ENCODE measurements around the gene CHMP1A.

CHMP1A gene

DNA sequence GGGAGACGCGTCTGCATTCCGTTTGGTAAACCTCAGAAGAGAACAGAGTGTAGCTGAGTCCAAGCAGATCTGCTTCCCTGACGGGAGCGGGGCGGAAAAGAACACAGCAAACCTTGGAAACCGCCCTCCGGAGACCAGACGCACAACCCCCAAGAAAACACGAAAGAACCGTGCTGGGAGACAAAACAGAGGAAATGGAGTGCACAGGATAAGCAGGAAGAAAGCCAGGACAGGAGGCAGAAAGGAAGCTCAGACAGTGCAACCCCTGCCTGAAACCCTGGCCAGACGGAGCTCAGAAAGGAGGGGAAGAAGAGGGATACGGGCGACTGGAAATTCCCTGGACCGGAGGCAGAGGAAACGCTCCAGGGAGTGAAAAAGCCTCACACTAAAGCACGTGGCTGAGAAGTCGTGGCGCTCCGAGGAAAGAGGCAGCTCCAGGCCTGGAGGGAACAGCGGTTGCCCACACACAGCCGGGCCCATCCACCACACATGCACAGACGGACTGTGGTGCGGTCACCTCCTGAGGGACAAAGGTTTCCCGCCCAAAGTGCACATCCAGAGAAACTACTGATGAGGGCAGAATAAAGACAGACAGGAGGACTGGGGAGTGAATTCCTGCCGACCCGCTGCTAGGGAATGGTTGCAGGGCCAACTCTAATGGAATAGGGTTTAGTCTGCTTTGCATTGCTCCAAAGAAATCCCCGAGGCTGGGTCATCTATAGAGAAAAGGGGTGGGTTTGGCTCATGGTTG is 33.8 kb downstream of the CHMP1A start:
- DNase-seq (ENCODE audit: low spot score), result no peak

DNA sequence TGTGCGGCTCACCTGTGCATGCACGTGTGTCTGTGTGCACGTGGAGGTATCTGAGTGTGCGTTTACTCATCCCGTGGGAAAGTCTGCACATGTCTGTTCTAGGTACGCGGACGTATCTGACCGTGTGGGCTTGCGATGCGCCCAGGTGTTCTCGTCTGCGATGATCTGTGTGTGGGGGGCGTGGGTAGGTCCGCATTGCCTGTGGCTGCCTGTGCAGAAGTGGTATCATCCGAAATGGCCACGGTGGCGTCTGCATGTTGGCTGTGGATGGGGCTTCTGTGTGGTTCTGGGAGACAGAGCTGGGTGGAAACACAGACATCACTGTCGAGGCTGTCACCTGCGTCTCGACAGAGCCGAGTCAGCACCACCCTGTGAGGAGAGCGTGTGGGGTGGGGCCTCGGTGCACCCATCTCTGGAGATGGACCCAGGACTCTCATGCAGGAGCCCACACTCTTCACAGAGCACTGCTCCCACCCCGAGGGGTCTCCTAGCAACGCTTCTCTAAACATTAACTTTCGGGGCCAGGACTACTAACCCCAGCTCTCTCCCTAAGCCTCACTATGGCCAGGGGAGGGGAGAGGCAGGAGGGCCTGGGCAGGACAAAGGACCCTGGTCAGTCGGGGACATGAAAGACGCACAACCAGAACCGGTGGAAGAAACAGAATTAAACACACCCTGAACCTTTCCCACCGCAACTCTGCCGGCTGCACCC is 35.7 kb downstream of the CHMP1A start:
- DNase-seq (ENCODE audit: low spot score), result no peak

DNA sequence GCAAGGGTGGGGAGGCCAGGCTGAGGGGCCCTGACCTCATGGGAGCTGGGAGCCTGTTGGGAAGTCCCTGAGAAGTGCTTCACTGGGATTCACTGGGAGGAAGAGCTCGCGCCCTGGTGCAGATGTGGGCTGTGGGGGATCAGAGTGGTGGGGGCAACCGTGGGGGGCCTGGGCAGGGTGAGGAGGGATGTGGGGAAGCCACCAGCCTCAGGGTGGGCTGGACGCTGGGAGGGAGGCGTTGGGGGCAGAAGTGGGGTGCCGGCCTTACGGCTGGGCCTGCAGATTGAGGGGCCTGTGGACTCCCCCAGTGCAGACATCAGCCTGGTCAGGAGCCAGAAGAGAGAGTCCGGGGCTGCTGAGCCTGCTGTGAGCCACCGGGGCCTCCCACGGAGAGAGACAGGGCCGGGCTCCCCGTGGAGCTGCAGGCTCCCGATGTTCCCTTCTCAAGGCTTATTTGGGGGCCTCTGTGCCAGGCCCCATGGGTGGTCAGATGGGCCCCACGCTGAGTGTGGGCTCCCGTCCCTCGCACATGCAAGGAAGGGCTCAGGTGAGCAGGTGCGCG is 36.3 kb downstream of the CHMP1A start:
- no peak for DNase-seq (ENCODE audit: low spot score)

DNA sequence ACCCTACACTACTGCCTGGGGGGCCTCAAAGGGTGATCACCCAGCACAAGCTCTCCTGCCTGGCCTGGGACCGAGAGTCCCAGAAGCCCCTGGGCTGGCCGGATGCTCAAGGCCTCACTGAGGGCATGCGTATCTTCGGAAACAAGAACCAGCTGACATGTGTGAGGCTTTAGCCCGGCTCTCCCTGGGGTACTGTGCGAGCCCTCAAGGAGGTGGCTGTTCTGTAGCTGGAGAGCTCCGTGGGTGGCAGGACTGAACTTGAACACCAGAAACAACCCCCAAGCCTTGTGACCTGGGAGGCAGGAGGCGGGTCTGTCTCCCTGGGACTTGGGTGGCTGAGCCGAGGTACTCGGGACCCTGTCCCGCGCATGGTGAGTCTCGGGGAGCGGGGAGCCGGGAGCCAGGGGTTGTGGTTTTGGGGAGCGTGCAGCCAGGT is 37.1 kb downstream of the CHMP1A start:
- DNase-seq (ENCODE audit: low spot score), result no peak

DNA sequence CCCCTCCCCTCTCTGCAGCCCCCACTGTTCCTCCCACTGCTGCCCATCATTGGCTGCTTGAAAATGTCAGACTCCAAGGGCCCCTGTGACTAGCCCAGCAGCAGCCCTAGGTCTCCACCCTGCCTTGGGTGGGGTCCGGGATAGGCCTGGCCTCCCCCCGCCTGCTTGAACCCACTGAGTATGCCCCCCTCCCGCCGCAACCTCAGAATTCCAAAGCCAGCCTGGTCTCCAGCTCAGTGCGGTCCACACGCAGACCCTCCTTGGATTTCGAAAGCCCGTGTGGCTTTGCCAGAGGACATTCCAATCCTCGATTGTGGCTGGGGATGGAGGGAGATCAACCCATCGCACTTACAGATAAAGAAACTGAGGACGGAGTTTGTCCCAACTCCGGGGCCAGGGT is 37.7 kb downstream of the CHMP1A start:
- DNase-seq (ENCODE audit: low spot score), result no peak

DNA sequence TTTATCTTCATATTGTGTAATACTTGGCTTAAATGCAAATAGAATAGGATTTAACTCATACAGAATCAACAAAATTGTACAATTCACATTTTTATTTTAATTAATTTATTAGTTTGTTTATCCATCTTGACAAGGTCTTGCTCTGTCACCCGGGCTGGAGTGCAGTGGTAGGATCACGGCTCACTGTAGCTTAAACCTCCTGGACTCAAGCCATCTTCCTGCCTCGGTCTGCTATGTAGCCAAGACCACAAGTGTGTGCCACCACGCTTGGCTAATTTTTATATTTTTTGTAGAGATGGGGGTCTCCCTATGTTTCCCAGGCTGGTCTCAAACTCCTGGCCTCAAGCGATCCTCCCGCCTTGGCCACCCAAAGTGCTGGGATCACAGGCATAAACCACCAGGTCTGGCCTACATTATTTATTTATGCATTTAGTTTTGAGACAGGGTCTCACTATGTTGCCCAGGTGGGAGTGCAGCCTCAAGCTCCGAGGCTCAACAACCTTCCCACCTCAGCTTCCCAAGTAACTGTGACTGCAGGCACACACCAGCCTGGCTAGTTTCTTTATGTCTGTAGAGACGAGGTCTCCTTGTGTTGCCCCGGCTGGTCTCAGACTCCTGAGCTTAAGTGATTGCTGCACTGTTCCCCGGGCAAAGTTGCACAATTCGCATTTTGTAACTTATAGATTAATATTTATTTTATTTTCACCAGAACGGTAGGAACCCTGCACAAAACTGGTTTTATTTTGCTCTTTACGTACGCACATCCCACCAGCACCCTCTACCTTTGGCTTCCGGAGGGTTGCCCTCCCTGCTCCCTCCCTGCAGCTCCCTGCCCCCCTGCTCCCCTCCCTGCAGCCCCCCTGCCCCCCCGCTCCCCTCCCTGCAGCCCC is 39.2 kb downstream of the CHMP1A start:
- DNase-seq (ENCODE audit: low spot score), result no peak

DNA sequence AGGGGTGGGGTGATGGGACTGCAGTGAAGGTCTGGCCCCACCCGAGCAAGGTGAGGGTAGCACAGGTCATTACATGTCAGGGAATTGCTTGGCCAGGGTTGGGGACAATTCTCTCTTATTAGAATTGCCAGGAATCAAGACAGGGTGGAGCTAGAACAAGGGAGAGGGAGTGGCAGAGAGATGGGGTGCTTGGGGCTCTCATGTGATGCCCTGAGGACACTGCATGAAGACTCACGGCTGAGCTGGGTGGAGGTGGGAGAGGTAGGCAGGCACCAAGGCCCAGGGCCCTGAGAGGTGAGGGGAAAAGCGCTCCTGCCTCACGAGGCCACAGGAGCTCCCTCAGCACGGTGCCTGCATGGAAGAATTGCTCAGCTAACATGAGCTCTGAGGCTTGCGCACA is 40.5 kb downstream of the CHMP1A start:
- DNase-seq (ENCODE audit: low spot score), result no peak

DNA sequence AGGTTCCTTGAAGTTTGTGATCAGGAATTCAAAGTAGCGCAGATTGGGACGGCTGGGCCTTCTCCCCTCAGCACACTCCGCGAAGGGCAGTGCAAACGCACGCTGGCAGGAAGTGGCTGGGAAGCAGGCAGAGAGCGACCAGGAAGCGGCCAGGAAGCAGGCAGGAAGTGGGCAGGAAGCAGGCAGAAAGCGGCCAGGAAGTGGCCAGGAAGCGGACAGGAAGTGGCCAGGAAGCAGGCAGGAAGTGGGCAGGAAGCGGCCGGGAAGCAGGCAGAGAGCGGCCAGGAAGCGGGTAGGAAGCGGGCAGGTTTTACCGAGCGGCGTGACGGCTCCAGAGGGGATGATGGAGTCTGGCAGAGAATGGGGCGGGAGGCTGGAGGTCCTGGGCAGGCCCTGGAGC is 40.9 kb downstream of the CHMP1A start:
- DNase-seq (ENCODE audit: low spot score), result no peak

DNA sequence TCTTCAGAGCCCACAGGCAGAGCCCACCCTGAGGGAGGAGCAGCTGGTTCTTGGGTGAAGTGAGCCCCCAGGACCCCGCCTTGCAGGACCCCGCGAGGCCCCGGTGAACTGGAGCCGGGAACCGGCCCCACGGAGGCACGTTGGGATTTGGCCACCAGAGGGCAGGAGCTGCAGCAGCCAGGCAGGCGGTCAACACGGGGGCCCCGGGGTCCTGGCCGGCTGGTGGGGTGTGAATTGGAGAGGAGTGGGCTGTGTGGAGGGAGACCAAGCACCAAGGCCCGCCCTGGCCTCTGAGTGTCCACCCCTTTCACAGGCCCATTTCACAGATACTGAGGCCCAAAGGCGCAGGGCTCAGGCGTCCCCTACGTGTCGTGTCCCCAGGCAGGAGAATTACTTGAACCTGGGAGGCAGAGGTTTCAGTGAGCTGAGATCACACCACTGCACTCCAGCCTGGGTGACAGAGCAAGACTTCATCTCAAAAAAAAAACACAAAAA is 41.9 kb downstream of the CHMP1A start:
- DNase-seq (ENCODE audit: low spot score), result peak; percentile 22

DNA sequence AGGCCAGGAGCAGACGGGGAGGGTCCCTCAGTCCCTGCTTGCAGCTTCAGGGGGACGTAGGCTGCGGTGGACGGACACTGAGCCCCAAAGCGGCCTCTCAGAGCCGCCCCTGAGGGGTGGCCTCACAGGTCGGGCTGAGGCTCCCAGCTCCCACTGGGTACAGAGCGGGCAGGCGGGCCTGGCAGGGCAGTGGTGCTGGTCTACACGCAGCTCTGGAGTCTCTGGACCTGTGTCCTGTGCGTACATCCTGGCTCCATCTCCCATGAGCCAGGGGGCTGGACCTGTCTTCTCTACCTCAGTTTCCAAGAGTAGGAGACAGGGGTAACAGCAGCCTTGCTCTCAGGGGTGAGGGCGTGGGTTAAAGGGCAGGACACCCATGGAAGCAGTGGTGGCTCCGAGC is 42.3 kb downstream of the CHMP1A start:
- DNase-seq (ENCODE audit: low spot score), result no peak

DNA sequence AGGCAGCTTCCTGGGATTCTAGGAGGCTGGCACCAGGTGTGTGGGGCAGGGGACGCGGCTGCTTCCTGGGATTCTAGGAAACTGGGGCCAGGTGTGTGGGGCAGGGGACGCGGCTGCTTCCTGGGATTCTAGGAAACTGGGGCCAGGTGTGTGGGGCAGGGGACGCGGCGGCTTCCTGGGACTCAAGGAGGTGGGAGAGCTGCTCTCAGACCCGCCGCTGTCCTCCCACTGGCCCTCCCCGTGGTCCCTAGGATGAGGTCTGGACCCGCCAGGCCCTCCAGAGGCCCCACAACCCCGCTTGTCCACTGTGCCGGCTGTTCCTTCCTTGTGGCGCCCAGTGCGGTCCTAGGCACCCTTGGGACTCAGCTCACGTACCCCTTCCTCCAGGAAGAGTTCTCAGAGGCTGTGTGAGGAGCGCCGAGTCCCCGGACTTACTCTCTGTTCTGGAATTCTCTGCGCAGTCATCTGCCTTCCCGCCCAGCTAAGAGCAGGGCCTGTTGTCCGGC is 43.5 kb downstream of the CHMP1A start:
- DNase-seq (ENCODE audit: low spot score), result no peak

DNA sequence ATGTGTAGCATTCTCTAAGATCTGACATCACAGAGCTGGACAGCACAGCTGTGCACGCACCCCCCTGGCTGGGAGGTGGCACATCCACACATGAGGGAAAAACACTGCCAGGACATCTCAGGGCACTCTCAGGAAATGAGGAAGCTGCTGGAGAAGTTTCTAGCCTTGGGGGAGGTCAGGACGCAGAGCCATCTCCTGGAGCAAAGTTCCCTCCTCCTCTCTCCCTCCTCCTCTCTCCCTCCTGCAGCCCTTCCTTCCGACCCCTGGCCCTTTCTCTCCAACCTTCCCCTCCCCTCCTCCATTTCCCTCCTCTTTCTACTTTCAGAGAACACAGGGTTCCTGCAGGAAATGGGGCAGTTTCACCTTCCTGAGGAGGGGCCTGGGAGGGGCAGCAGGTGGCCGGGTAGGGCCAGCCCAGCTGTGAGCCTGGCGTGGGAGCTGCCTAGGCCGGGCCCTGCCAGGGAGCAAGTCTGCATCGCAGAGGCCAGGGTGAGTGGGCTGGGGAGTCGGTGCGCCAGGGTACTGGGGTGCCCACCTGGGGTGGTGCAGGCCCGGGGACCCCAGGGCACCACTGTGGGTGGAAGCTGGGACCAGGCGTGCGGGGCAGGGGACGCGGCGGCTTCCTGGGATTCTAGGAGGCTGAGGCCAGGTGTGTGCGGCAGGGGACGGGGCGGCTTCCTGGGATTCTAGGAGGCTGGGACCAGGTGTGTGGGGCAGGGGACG is 44.1 kb downstream of the CHMP1A start, which contains the start of gene DPEP1:
Gene DPEP1, plus strand, starts transcription at position 412 of the 723 bp plus-strand sequence. CDS start 16,769 bp downstream, outside the sequence.
- no peak for DNase-seq (ENCODE audit: low spot score)

DNA sequence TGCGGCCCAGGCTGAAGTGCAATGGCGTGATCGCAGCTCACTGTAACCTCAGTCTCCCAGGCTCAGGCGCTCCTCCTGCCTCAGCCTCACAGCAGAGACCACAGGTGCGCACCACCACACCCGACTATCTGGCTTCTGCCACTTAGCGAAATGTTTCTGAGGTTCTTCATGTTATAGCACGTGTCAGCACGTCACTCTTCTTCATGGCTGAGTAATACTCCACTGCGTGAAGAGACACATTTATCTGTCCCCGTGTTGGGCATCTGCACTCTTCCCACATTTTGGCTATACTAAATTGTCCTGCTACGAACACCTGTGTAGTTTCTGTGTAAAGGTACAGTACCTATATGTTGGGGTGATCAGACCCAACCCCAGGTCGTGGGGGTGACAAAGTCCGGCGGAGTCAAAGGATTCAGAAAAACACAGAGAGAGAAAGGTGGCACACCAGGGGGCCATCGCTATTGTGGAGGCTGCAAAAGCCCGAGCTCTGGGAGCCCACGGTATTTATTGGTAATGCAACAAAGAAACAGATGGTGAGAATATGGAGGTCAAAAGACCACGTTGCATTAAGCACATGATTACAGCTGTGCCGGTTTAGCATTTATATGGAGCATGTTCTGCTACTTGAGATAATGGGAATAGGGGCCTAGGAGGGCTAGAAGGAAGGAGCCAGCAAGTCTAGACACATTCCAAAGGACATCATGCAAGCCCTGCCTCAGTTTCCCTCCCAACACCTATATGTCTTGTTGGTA is 44.9 kb downstream of the CHMP1A start:
- no peak for DNase-seq (ENCODE audit: low spot score)

DNA sequence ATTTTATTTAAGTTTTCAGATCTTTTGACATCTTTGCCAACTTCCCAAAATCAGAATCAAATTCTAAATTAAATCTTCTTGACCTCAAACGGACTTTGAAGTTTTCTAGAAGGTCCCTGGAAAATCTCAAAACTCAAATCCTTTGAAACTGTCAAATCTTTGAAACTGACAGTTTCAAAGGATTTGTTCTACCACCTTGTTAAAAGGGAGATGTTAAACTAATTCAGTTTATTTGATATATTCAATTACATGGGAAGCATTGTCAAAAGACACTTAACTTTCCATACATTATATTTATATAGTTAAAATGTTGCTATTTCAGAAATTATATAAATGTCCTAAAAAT is 47.4 kb downstream of the CHMP1A start:
- no peak for DNase-seq (ENCODE audit: low spot score)

DNA sequence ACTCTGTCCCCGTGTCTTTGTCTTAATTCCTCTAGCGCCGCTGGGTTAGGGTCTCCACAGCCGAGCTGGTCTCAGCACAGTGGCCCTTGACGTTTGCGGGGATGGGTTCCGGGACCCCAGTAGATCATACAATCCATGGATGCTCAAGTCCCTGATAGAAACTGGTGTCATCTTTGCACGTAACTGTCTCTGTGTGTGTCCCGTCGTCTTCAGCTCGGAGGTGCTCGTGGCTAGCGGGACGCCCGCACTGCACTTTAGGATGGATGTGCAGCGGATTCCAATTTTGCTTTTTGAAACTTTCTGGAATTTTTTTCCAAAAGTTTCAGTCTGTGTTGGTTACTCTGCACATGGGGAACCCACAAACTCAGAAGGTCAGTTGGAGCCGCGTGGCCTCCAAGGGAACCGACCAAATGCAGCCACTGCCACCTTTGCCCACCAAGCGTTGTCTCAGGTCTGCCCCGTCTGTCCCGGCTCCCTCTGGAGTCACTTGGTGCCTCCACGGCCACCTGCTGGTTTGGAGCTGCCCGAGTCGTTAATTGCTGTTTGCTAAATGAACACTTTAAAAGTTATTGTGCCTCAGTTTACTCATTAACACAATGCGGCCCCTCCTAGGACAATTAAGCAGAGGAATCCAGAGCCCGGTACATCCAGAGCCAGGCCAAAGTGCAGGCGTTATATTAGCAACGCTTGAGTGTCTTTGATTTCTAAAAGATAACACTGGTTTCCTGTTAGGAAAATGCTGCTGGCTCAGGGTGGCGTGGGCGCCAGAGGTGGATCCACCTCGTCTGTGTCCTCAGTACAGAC is 49.4 kb downstream of the CHMP1A start:
- no peak for DNase-seq (ENCODE audit: low spot score)

DNA sequence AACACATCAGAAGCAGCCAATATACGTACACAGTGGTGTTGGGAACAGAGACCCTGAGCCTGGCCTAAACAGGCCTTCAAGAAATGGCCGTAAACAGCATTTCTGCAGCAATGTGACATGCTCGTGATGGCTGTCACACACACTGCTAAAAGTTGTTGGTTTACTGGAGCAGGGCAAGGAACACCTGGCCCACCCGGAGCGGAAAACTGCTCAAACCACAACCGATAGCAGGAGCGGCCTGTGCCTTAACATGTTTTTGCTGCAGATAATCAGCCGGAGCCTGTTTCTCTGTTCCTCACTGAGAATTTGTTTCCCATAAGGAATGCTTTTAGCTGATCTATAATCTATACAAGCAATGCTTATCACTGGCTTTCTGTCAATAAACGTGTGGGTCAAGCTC is 50.1 kb downstream of the CHMP1A start:
- no peak for DNase-seq (ENCODE audit: low spot score)

DNA sequence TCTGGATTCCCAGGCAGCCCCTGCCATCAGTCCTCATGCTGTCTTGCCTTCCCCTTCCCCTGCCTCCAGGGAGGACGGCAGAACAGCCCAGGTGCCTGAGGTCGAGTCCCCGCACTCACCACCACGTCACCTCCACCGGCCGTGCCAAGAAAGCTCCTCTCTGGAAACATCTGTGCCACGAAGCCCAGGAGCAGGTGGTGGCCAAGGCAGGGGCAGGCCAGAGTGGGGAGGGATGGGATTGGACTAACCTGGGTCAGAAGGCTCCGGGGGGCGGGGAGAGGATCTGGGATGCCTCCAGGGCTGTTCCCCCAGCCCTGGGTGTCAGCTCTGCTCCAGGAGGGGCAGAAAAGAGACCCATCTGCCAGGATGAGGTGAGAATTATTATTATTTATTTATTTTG is 51.5 kb downstream of the CHMP1A start:
- DNase-seq (ENCODE audit: low spot score), result no peak

DNA sequence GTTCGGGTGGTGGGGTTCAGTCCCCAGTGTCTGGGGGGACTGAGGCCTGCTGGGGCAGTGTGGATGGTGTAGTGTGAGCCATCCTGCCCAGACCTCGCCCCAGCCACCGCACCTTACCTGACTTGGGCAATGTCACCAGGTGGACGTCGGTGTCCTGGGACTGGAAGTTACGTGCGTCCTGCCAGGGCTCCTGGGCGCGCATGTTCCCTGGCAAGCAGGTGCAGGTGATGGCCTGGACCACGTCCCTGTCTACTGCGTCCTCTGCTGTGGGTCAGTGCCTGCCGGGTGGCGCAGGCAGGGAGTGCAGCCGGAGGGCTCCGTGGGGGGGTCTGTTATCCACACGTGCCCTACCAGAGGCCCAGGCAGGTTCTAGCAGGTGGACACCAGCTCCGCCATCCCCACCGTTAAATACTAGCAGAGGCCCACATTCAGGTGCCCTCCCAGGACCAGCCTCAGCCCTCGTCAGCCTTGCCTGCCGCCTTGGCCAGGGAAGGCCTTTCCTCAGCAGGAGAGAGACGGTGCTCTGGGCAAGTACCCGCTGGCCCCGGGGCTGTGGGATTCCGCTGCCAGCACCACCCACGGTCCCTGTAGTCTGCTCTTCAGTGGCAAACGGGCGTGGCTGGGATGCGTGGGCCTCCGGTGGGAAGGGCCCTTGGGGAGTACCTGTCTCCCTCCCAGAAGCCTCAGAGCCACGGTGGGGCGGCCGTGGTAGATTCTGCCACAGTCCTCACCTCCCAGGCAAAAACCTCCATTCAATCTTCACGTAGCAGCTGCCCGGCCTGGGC is 52.1 kb downstream of the CHMP1A start:
- no peak for DNase-seq (ENCODE audit: low spot score)

DNA sequence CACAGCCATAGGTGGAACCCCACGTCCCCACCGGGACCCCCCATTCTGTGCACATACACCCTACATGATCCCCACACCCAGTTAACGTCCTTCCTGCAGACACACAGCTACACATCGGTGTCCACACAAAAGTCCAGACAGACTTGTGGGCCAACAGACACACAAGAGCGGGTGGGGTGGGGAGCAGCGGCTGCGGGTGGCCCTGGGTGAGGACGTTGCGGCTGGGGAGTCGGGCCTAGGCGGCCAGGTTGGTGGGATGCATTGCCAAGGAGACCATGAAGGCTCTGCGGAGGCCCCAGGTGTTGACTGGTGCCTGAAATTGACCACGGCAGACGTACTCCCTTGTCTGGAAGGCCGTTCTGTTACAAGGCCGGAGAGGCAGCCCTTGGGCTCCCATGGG is 52.7 kb downstream of the CHMP1A start:
- DNase-seq (ENCODE audit: low spot score), result no peak

All from hematopoietic multipotent progenitor cell treated with erythropoietin and hydrocortisone succinate and interleukin-3 and kit ligand, for 17 days (in vitro differentiated cells).